Activated CD4-positive, alpha-beta T cell treated with anti-CD3 and anti-CD28 coated beads, Interleukin-2, amount 50 U/mL, for 24 hours (primary cell): ENCODE data around the gene TNFSF15.

ENCODE experiments used
- DNase-seq, 2 donors: peaks; one replicate each; pipeline ENCODE4 v3.0.0-alpha.2; 2020; ENCODE audit warnings: low read depth in 1 of 2, low spot score in 1 of 2

Gene TNFSF15

DNA sequence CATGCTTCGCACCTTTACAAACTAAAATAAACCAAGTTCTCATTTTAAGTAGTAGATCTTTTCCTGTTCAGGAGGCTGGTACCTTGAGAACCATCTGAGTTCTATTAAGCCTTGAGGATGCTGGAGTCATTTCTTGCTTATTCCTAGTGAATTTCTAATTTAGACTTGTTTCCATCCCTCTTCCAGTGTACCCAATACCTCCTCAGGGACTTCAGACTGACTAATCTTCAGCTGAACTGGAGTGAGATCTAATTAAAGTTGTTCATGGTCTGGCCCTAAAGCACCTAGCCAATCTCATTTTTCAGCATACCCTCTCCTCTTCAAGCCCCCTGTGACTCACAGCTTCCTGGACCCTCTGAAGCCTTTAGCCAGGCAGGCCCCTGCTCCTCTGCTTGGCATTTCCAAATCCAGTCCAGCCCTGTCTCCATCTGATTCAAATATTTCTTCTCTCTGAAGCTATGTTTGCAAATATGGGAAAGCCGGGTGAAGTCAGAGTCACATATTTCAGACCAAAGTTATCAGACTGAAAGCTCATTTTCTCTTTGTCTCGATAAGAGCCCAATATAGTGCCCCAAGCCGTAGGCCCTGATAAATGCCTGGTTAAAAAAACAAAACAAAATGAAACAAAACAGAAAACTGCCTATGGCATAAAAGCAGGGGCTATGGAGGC is 19.4 kb upstream of the TNFSF15 start:
- no peak for DNase-seq

DNA sequence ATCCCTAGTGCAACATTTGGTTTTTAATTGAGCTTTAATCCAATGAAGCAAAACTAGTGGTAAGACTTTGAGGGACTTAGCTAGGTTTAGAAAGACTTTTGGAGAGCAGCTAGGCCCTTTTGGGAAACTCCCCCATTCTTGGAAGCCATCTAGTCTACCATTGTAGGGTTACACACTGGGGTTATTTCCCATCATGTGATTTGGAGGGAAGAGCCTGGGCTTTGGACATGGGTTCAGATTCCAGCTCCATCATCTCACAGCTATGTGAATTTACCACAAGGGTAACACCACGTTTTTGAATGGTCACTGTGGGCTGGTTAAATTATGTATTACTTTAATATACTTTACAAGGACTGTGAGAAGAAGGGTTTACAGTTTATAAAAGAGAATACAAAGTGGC is 18.3 kb upstream of the TNFSF15 start:
- DNase-seq = no peak

DNA sequence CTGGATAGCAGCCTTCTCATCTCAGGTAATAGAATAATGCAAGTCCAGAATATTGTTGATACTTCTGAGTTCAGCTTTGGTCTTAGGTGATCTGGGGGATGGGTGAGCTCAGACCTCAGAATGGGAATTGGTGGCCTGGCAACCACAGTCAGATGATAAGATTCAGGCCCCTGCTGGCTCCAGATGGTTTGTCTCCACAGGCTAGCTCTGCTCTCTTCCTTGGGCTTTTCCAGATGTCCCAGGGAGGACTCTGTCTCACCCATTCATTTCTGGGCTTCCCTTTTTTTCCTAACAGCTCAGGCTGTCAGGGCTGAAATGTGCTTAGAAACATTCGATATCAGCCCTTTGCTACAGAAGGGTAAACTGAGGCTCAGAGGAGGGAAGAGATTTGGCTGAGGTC is 17.6 kb upstream of the TNFSF15 start:
- DNase-seq = no peak

DNA sequence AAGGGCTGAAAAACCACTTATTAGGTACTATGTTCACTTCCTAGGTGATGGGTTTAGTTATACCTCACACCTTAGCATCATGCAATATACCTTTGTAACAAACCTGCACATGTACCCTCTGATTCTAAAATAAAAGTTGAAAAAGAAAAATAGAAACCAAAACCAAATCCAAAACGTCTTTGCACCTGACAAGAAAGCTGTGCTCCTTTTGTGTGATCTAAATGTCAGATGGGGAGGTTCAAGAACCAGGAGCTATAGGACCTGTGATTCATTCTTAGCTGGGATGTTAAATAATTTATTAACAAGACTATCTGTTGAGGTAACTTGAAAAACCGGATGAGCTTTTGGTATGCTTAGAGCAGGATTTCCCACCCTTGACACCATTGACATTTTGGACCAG is 16.9 kb upstream of the TNFSF15 start:
- DNase-seq = no peak

DNA sequence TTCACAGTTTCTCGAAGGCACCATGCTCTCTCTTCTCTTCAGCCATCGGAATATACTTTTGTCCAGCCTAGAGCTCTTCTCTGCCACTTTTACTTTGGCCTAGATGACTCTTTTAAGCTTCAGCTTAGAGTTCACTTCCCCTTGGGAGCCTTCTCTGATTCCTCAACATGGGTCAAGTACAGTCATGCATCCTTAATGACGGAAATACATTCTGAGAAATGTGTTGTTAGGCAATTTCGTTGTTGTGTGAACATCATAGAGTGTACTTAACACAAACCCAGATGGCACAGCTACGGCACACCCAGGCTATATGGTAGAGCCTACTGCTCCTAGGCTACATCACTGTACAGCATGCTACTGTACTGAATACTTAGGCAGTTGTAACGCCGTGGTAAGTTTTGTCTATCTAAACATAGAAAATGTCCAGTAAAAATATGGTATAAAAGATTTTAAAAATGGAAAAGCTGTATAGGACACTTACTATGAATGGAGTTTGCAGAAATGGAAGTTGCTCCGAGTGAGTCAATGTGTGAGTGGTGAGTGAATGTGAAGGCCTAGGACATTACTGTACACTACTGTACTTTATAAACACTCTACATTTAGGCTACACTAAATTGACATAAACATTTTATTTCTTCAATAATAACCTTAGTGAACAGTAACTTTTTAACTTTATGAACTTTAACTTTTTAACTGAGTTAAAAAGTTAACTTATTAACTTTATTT is 15.1 kb upstream of the TNFSF15 start:
- no peak for DNase-seq

DNA sequence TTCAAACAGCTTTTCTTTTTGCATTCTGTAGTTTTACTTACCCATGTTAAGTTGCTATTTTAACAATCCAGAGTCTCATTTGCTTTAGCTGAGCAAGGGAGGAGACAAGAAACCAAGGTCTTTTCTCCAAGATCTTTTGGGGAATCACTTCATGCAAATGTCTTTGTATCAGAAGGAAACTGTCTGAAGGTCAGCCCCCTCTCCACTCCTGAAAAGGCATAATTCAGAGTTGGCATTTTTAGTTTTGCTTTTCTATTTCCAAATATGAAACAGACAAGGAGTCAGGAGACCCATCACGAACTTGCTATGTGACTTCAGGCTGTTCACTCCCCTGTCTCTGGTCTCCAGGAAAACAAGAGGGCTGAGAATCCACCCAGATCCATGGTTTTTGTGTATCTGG is 12.3 kb upstream of the TNFSF15 start:
- DNase-seq = no peak

DNA sequence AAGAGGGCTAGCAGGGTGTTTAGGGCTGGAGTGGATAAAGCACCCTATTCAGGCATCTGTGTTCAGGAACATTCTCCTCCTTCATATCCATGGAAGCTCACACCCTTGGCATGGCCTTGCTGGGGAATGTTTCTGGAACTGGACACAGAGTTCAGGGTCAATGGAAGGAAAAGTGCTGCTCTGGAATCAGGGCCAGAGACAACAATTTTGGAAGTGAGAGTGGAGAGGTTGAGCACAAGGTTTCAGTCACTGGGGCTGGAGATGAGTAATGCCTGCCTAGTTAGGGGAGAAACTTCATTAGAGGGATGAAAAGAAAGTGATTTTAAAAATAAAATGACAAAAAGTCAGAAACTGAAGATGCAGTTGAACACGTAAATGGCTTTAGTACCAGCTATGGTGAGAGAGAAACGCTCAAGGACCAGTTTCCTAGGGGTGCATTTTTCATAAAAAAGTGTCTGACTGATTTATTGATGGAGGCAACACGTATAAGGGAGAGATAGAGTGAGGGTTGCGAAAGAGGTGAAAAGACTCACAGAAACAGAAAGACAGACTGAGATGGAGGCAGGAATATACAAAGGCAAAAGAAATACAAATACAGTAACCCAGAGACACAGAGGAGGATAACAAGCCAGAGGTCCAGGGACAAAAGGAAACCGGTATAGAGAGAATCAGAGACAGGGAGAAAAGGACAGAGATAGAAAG is 8.0 kb upstream of the TNFSF15 start:
- DNase-seq = no peak

DNA sequence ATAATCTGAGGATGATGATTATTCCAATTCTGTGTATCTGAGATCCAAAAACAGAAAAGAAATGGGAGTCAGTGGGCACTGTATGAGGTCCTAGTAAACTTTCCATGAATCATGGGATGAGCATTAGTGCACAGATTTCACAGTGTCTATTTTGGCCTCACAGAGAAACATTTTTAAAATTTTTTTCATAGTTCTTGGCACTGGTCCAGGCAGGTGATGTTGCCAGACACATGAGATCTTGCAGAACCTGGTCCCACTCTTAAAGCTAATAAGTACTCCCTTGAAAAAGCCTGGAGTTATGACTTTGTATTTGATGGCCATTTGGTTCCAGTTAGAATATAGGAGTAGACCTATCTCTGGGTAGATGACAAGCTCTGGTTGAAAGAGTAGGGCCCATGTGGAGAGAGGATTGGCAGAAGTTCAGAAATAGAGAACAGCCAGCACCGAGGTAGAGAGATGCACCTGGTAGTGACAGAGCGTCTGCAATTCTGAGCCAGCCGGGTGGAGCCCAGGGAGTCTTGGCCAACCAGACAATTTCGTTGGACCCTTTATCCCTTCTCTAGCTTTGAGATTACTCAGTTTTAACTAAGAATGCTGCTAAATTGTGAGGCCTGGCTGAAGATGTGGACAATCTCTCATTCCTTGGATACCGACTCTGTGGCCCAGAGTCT is 6.3 kb upstream of the TNFSF15 start:
- DNase-seq = no peak

DNA sequence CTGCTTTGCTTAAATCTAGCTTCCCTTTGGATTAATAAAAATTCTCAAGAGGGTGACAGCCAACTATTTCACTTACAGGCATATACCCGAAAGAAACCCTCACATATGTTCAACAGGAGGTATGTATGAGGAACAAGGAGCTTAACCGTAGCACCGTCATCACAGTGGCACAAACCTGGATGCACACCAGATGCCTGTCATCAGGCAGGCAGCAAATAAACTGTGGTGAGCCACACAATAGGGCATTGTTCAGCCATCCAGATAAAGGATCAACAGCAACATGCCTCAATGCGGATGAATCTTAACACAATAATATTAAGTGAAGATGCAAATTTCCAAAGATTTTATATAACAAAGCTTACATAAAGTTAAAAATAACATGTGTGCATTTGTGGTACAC is 5.5 kb upstream of the TNFSF15 start:
- DNase-seq = no peak

DNA sequence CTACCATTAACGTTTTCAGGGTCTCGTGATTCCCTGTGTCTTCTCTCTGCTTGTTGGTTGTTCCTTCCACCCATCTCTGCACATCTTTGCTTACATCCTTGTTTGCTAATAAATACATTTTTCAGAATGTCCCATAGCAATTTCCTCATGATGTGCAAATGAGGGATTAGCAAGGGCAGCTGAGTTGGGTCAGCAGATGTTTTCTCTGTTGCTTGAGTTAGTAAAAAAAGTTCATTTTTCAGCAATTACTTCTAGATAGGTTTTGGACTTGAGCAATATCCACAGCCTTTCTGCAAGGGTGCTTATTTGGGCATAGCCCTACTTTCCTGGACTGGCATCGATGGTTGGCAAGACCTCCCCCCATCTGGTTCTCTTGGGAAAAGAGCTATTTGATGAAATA is 4.8 kb upstream of the TNFSF15 start:
- DNase-seq = no peak

DNA sequence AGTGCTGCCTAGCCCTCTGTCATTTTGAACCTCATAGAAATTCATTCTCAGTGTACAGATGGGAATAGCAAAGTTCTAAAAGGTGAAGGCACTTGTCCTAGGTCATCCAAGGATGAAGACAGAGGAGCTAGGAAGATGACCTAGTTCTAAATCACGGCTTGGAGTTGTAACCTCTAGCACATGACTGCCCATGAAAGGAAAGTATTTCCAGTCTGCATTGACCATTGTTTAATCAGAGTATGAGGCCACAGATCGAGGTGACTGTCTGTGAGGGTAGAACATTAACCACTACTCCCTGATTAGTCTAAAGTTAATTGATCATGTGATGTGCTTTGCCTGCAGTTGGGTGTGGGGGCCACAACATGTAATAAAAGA is 674 bp upstream of the TNFSF15 start:
- DNase-seq = no peak

DNA sequence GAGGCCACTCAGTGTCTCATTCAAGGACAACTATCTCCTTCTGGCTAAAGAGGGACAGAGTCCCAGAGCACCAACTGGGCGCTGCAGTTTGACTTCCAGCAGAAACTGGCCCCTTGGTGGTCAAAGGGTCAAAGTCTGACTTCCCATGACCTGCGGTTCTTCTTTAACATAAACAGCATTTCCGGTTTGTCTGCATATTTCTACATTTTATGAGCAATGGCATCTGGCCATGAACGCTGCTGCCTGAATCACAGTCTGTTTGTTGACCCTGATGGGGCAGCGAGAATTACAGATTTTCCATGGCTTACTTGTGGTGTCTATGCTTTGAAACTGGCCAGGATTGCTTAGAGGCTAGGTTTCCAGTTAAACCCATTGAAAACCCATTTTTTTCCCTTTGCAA is 1.3 kb downstream of the TNFSF15 start:
- no peak for DNase-seq

DNA sequence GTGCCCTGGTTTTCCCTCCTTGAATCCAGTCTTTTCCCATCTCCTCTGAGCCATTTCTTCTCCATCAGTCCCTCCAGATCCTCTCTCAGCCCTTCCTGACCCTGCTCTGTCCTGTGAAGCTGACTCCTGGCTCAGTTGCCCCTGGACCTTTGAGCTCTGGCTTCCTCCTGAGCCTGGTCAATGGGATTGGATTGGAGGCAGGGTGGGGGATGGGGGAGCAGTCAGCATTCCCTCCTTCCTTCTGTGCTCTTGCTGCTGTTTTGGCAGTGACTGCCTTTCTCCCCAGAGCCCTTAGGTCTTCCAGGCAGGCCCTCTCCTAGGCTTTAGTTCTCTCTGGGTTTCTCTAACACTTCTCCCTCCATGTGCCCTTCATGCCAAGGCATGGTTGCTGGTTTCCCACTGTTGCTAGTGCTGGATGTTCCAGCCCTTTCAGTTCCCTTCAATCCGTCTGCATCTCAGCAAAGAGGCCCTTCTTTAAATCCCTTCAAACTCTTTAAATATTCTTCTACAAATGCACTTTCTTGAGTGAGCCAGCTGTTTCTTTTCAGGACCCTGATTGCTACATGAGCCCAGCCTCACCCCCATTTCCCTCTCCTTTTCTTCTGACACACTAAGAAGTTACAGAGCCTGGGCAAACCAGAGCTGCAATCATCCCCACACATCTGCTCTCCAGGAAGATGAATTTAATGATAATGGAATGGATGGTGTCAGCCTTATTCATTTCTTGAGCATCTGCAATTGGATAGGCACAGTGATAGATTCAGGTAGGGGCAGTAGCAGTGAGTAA is 2.2 kb downstream of the TNFSF15 start:
- no peak for DNase-seq

DNA sequence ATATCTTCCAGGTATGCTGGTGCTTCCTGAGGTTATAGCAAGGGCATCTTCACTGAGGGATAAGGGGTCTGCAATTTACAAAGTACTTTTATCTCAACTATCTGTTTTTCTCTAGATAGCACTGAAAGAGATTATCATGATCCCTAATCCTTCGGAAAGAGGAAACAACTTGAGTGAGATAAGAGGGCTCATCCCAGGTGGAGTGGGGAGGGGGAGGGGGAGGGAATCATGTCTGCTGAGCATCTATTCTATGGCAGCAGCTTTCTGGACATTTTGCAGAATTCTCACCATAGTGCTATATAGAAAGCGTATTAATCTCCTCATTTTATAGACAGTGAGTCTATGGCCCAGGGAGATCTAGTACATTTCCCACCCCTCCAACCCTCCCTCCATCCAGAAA is 5.9 kb downstream of the TNFSF15 start:
- no peak for DNase-seq

DNA sequence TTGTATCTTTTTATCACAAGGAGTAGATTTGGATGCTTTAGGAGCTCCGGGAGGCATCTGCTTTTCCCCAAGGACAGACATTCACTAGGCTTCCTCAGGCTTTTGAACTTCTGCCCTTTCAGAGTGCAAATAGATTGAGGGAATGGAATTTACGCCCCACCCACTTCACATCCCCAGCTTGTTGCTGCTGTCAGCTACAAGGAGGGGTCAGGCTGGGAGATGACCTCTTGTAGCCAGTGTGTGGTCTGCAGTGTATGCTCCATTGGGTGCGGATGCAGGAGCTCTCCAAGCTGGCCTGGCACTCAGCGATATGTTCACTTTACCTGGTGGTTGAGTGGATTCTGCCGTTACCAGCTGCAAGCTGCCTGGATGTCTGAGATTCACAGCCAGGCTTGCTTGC is 6.4 kb downstream of the TNFSF15 start:
- no peak for DNase-seq

DNA sequence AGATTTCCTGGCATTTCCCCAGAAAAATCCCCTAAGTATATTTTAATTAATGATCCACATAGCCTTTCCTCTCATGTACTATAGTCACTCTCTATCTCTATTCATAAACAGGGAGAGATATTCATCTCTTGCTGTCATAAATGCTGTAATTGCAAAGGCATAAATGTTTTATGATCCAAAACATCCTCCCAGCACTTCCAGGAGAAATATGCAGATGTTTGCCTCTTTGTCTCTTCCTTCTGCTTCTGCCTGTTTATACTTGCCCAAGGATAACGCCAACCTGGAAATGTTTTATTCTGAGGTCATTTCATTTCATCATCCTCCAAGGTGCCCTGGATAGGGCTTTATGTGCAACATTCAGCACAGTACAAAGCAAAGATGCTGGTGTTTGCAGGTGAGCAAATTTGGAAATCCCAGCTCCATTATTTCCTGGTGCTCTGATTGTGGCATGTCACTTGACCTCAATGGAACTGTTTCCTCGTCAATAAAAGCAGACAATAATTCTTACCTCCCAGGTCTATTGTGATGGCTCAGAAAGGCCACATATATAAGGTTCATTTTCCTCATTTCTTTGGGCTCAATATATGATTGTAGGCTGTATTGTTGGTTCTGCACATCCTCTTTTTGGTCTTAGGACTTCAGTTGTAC is 6.9 kb downstream of the TNFSF15 start:
- no peak for DNase-seq

DNA sequence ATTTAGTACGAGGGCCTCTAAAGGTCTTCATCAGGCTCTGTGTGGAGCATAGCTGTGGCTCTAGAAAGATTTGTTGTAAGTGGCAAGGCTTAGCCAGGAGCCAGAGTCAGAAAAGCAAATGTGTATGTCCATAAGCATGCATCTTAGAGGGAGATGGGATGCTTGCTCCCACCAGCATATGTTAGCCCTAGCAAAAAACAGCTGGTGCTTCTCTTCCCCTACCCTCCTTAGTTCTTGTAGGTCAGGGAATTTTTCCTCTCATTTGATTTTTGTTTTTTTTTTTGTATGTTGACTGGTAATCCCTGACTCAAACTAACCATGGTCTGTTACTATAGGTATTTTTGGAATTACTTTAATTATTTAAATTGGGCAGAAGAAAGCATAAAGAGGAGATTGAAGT is 7.7 kb downstream of the TNFSF15 start:
- no peak for DNase-seq

DNA sequence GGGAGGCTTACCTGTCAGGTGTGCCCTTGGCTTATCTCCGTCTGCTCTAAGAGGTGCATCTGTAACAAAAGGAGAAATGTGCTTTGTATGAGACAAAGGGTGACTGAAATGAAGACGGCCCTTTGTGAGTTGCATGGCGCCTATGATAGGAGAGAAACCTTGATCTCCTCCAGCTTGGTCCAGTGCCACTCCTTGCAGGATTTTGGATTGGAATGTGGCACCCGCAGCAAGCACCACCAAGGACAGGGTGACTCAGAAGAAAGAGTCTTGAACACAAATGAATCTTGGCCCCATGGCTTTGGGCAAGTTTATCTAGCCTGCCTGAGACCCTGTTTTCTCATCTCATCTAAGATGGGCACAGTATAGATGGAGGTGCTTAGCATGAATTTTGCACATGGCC is 13.4 kb downstream of the TNFSF15 start:
- DNase-seq = no peak

DNA sequence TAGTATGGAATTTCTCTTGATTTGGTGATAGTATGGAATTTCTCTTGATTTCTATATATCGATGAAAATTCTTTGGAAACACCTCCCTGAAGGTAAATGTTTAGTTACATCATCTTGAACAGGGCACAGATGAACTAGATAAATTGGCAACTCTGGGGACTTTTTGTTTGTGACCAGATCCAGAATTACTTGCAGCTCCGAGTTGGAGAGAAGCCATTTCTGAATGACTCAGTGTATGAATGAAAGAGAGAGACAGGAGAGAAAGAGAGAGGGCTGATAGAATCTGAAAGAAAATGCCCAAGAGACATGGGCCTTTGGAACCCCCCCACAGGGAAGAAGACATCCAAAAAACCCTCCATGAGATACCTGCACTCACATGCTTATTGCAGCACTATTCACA is 14.1 kb downstream of the TNFSF15 start:
- DNase-seq = no peak

DNA sequence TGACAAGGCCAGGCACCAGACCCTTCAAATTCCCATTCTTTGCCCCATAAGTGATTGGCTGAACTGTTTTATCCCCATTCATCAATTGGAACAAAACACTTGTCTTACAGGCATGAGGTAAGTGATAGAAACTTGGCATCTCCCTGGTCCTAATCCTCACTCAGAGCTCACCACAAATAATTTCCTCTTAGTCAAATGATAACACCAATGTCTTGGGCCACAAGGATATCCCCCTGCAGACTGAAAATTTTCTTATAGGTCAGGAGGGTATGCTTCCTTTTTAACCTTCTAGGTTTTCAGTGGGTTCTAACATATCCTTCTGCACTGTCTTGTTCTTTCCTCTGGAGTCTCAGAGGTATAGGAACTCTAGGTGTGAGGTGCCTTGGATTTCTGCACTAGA is 14.5 kb downstream of the TNFSF15 start:
- DNase-seq = no peak

DNA sequence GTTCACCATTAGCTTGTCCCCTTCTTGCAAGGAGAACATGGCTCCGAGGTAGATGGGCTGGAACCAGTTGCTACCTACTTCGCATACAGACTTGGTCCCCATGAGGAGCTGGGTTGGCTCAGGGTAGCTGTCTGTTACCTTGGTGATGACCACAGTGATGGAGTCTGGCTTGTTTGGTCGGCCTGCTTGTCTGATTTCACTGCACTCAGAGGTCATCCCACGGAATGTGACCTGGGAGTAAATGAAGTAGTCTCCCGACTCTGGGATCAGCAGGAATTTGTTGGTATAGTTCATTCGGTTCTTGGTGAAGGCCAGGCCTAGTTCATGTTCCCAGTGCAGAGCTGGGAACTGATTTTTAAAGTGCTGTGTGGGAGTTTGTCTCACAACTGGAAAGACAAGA is 15.3 kb downstream of the TNFSF15 start:
- DNase-seq = no peak
